GM21528 (cell line): Measurements from ENCODE around the gene FOLR1.

ENCODE experiments used
- ATAC-seq: cut with Tn5 transposase; IDR thresholded peaks from one replicate; pipeline ENCODE4 v1.9.1; 2021; ENCODE audit warnings: mild to moderate bottlenecking, moderate library complexity; ENCODE audit not compliant: unreplicated experiment, low FRiP score

Gene FOLR1

GRCh38 chr11:72245263-72245816 is 53.4 kb downstream of the FOLR1 start:
- ATAC-seq: no peak
